Heart right ventricle (tissue), 16 donors: ENCODE measurements around the gene NDUFS6. TPM values are rescaled to one million over a fixed set of nuclear protein-coding genes. Genes with fewer than 3 reads are reported as not detected.

Source experiments
- ATAC-seq, 8 donors: fragments of 200-7000 bp; cut with Tn5 transposase; one replicate each; pipeline ENCODE4 v1.9.1; 2020; ENCODE audit warnings: mild to moderate bottlenecking in 8 of 8, moderate library complexity in 8 of 8, moderate number of reproducible peaks in 1 of 8
- DNase-seq, 2 donors: peaks; one replicate each; pipeline ENCODE4 v3.0.0-alpha.2; 2020
- H3K27ac ChIP-seq, 10 donors: fragments of 200-600 bp; sonication (generic) in 2 of 10; one replicate each; pipeline versions ENCODE4 v1.5.0 to v1.8.0; 2020 to 2022; ENCODE audit warnings: mild to moderate bottlenecking in 3 of 10
- H3K27me3 ChIP-seq, 7 donors: fragments of 200-600 bp; one replicate each; pipeline ENCODE4 v1.8.0; 2021 to 2022; ENCODE audit warnings: mild to moderate bottlenecking in 2 of 7
- H3K36me3 ChIP-seq, 9 donors: fragments of 200-600 bp; sonication (generic) in 1 of 9; one replicate each; pipeline versions ENCODE4 v1.5.0 to v1.8.0; 2020 to 2022; ENCODE audit warnings: mild to moderate bottlenecking in 2 of 9
- H3K4me1 ChIP-seq, 9 donors: fragments of 200-600 bp; sonication (generic) in 1 of 9; one replicate each; pipeline versions ENCODE4 v1.5.0 to v1.8.0; 2020 to 2022; ENCODE audit warnings: mild to moderate bottlenecking in 4 of 9
- H3K4me3 ChIP-seq, 10 donors: fragments of 200-600 bp; sonication (generic) in 2 of 10; one replicate each; pipeline versions ENCODE4 v1.5.0 to v1.8.0; 2020 to 2022; ENCODE audit warnings: mild to moderate bottlenecking in 7 of 10, moderate library complexity in 2 of 10
- H3K9me3 ChIP-seq, 11 donors: fragments of 200-600 bp in 10 of 11; sonication (generic) in 2 of 11; one replicate each; pipeline versions ENCODE4 v1.5.0 to v1.8.0; 2013 to 2022; ENCODE audit warnings: mild to moderate bottlenecking in 2 of 11, control low read depth in 1 of 11, moderate library complexity in 1 of 11
- CTCF ChIP-seq, 9 donors: fragments of 200-600 bp; sonication (generic) in 2 of 9; IDR thresholded peaks; one replicate each; pipeline versions ENCODE4 v1.5.0 to v1.8.0; 2021 to 2022; ENCODE audit warnings: antibody characterized with exemption in 9 of 9, mild to moderate bottlenecking in 5 of 9, moderate library complexity in 1 of 9
- WGBS, 2 donors: extraction: QIAGEN DNeasy Blood & Tissue Kit; methylation state at CpG; one replicate each; pipeline ENCODE4 v1.1.7; 2013; ENCODE audit warnings: inconsistent platforms in 1 of 2; 5-methylcytosine and 5-hydroxymethylcytosine counted together
- intact Hi-C, 10 donors: fragments of 100-400 bp; cut with DNase I; formaldehyde crosslinking; loops; one replicate each; pipeline versions ENCODE4 v1.11.1 to v1.14.2; 2022
- polyA plus RNA-seq, 2 donors: library from polyadenylated mRNA; stranded (reverse); fragments of 200-250 nt; gene quantifications; one replicate each; pipeline ENCODE4 v1.2.3, GENCODE V29; 2013
- total RNA-seq, 10 donors: library from RNA; stranded (reverse); fragmentation: NEBNext Ultra II Directional in 3 of 10; extraction: Animal tissue kit (Norgen Biotek cat#: 25700) in 3 of 10; gene quantifications; one replicate each; pipeline versions ENCODE4 v1.2.1 to v1.2.4, GENCODE V29; 2021 to 2023
- donor health status: Arrhythmogenic right ventricular cardiomyopathy.
- donor health status: ischemic (EF 13 %, LVEDD 7.1; RV severe dilation, severe dysfunction).
- donor health status: healthy with polysubstance abuse.
- donor health status: DM: no; HTN: yes; CAD: no.
- donor health status: DM: no; HTN: no; CAD: no.
- donor health status: ischemic (EF 25% LVEDD 6.9; RV normal size, moderate dysfunction).
- donor health status: ischemic (EF 25% LVEDD 5.7; RV mildly dilated, moderate dysfunction).
- donor health status: healthy.
- donor health status: DM: yes; HTN: yes; CAD: no.
- donor health status: Ischemic cardiomyopathy.
- donor health status: ischemic (EF 35%, LVEDD 5.7; RV mildly dilated, moderate dysfunction).
- donor health status: nonischemic (EF 11% LVEDD 7.7; RV severe dilation, severe dysfunction).
- donor health status: DM: yes; HTN: yes; CAD: no.
- donor health status: PGD.
- donor health status: ischemic (EF 29% LVEDD 5.4; RV normal size, mild dysfunction).
- donor health status: nonischemic (EF 23%, LVEDD 6.1; RV moderate dilation, normal function).

Gene NDUFS6
- total and polyA plus RNA-seq, 12 donors: 60.2 to 198 (median 87.9) TPM

- peaks cover 0 to 7% (median 0%) of the 10 kb centered on the region in 11 donors for H3K9me3 ChIP-seq
- intact Hi-C loops: no loop called here
- TF ChIP-seq CTCF (IDR thresholded peaks at IDR 0.05): no peak
- H3K27ac ChIP-seq: no peak overlapping the region
- H3K27me3 ChIP-seq: peaks cover 0 to 27% (median 4%) of the 10 kb centered on the region in 7 donors
- no peak overlapping the region for H3K4me3 ChIP-seq
- H3K36me3 ChIP-seq: no peaks in the 10 kb centered on the region
- H3K4me1 ChIP-seq: no peaks in the 10 kb centered on the region
- WGBS, 2 donors: 81 to 85% methylated on average over 10 of the region's 10 CpGs
- DNase-seq (no peak), ATAC-seq (no peak)
Measured at GRCh38 chr5:1757511-1757910, 43.7 kb upstream of the NDUFS6 start.

DNA sequence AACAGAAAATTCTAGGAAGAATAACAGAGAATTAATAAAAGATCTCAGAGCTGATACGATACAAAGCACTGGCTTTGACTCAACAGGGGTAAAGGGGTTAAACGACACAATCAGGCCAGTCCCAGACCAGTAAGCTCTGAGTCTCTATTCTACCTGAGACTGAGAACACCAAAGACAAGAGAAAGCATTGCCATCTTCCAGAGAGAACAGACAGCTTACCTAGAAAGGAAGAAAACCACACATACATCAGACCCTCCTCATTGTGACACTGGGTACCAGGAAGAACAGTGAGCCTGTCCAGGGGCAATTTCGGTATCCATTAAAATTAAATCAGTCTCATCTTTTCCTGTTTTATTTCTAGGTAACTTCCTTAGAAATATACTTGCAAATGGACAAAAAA lies 42.6 kb upstream of the NDUFS6 start:
- WGBS, 2 donors: 74 to 82% methylated on average over 3 of the region's 3 CpGs
- Histone ChIP-seq H3K9me3 (peaks cover 0 to 7% (median 0%) of the 10 kb centered on the region in 11 donors), H3K4me3 (no peak overlapping the region), H3K4me1 (no peaks in the 10 kb centered on the region), H3K27ac (no peak overlapping the region), H3K27me3 (peaks cover 0 to 29% (median 9%) of the 10 kb centered on the region in 7 donors), H3K36me3 (no peaks in the 10 kb centered on the region)
- ATAC-seq (no peak), DNase-seq (no peak)
- intact Hi-C loops: no loop called here
- TF ChIP-seq CTCF (IDR thresholded peaks at IDR 0.05): no peak

DNA sequence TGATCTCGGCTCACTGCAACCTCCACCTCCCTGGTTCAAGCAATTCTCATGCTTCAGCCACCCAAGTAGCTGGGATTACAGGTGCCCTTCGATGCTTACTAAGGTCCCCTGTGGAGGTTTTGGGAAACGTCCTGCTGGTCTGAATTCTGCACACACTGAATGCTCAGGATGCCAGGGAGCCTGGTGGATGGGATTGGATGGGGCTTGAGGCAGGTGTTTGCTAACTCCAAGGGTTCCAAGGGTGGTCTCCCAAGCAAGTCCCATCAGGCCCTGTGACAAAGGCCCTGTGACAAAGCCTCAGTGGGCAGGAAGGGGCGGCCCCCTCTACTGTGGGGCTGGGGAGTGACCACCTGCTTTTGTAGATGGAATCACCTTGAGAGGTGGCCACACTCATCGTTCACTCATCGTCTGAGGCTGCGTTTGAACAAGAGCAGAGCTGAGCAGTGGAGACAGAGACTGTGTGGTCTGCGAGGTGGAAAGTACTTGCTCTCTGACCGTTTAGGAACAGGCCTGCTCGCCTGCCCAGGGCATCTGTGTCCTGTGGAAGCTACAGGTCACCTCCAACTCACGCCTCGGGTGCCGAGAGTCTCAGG lies 41.7 kb upstream of the NDUFS6 start:
- intact Hi-C loops: no loop called here
- H3K4me1 ChIP-seq: no peaks in the 10 kb centered on the region
- H3K36me3 ChIP-seq: no peaks in the 10 kb centered on the region
- no peak for TF ChIP-seq CTCF (IDR thresholded peaks at IDR 0.05)
- H3K27ac ChIP-seq: no peak overlapping the region
- H3K4me3 ChIP-seq: no peak overlapping the region
- no peak for DNase-seq
- peaks cover 0 to 34% (median 9%) of the 10 kb centered on the region in 7 donors for H3K27me3 ChIP-seq
- WGBS, 2 donors: 85 to 87% methylated on average over 13 of the region's 13 CpGs
- H3K9me3 ChIP-seq: peaks cover 0 to 7% (median 0%) of the 10 kb centered on the region in 11 donors
- ATAC-seq: no peak

DNA sequence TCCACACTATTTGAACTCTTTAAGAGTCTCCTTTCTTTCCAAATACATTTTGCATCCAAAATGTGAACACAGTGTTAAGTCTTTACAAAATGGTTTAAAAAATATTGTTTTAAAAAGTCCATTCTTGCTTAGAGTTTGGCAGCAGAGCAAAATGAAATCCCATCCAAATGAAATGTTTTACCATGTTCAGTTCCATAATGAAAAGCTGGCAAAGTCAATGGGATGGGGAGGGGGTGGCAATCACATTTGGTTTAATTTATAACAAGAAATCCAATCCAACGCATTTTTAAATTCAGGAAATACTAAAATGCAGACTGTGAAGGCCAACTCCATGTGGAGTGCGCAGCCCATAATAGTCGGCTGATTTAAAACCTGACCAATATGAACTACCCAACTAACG lies 41.0 kb upstream of the NDUFS6 start:
- intact Hi-C loops: loop anchor here in 8 of 10 donors (5.0 to 10.0 kb wide), 5 partner anchors 255 to 395 kb away; no protein-coding TSS in a partner anchor
- TF ChIP-seq CTCF (IDR thresholded peaks at IDR 0.05): no peak
- Histone ChIP-seq H3K27me3 (peaks cover 0 to 42% (median 9%) of the 10 kb centered on the region in 7 donors), H3K4me1 (no peaks in the 10 kb centered on the region), H3K9me3 (peaks cover 0 to 7% (median 0%) of the 10 kb centered on the region in 11 donors), H3K4me3 (no peak overlapping the region), H3K36me3 (no peaks in the 10 kb centered on the region), H3K27ac (no peak overlapping the region)
- WGBS, 2 donors: 88 to 92% methylated on average over 4 of the region's 4 CpGs
- ATAC-seq (no peak), DNase-seq (no peak)
